Keratinocyte (primary cell): ENCODE data around the gene MORF4L1.

Experiments
- CTCF ChIP-seq, 3 experiments: IDR thresholded peaks in 1 of 3; conservative IDR thresholded peaks in 1 of 3; optimal IDR thresholded peaks in 1 of 3; 2 replicates in 2 of 3; 3 replicates in 1 of 3; pipeline versions ENCODE3 to v1.5.1; 2011; ENCODE audit warnings: low read length in 3 of 3, mild to moderate bottlenecking in 3 of 3, moderate library complexity in 2 of 3, control low read depth in 1 of 3, inconsistent platforms in 1 of 3; ENCODE audit not compliant: insufficient read depth in 2 of 3; ENCODE audit errors: extremely low read depth in 1 of 3
- EZH2 ChIP-seq: IDR thresholded peaks from one replicate; pipeline ENCODE4 v1.6.1; 2012; ENCODE audit warnings: inconsistent platforms, mild to moderate bottlenecking, low read length, moderate library complexity

GRCh38 chr15:78942741-78943140, 70.1 kb downstream of the MORF4L1 start:
- TF ChIP-seq CTCF (optimal IDR thresholded peaks at IDR 0.05 in 1 of 3, IDR thresholded peaks at IDR 0.05 in 1 of 3, conservative IDR thresholded peaks at IDR 0.05 in 1 of 3; ENCODE audit: extremely low read depth in 1 of 3, insufficient read depth in 2 of 3, low read length in 3 of 3) = no peak
- no peak for TF ChIP-seq EZH2
